Ishikawa (cell line): ENCODE measurements around the gene LTA4H.

Experiments
- CEBPB ChIP-seq: IDR thresholded peaks from 2 replicates; pipeline ENCODE4 v1.6.1; 2012
- CREB1 ChIP-seq: IDR thresholded peaks from 2 replicates; pipeline ENCODE4 v1.6.1; 2012; ENCODE audit warnings: low read depth
- EP300 ChIP-seq: IDR thresholded peaks from 2 replicates; pipeline ENCODE4 v1.6.1; 2012; ENCODE audit warnings: borderline replicate concordance
- RAD21 ChIP-seq: IDR thresholded peaks from 2 replicates; pipeline ENCODE4 v1.6.1; 2012; ENCODE audit warnings: low read depth
- REST ChIP-seq: IDR thresholded peaks from 2 replicates; pipeline ENCODE4 v1.6.1; 2012; ENCODE audit warnings: low read depth, mild to moderate bottlenecking
- TAF1 ChIP-seq: IDR thresholded peaks from 2 replicates; pipeline ENCODE4 v1.6.1; 2012; ENCODE audit warnings: low read depth, mild to moderate bottlenecking

- TF ChIP-seq CEBPB (no peak), EP300 (no peak), TAF1 (no peak), CREB1 (no peak), REST (no peak), RAD21 (no peak; the same call in 1 of the 2 replicates)
These were observed 19.7 kb downstream of the LTA4H start for GRCh38 chr12:96015672-96016071.
